H9 (cell line): ENCODE results near the gene ZNF432. TPM values are rescaled to one million over a fixed set of nuclear protein-coding genes. Genes with fewer than 3 reads are reported as not detected.

Source experiments
- DNase-seq: peaks from one replicate; pipeline ENCODE4 v3.0.0-alpha.2; 2017
- H2AFZ ChIP-seq: one replicate; pipeline ENCODE4 v1.6.1; 2013; ENCODE audit warnings: mild to moderate bottlenecking, low read length, control low read depth, moderate library complexity
- H2AK5ac ChIP-seq: 2 replicates; pipeline ENCODE4 v1.6.1; 2013; ENCODE audit warnings: low read length, control low read depth, mixed read lengths; ENCODE audit not compliant: insufficient read length
- H2BK120ac ChIP-seq: one replicate; pipeline ENCODE4 v1.6.1; 2013; ENCODE audit warnings: low read depth, mild to moderate bottlenecking, low read length, control low read depth, inconsistent platforms; ENCODE audit not compliant: poor library complexity, severe bottlenecking
- H2BK12ac ChIP-seq: 2 replicates; pipeline ENCODE4 v1.6.1; 2013; ENCODE audit warnings: low read length, control low read depth, mixed read lengths, low read depth; ENCODE audit not compliant: insufficient read length
- H2BK15ac ChIP-seq: 2 replicates; pipeline ENCODE4 v1.6.1; 2013; ENCODE audit warnings: low read depth, low read length, control low read depth
- H2BK20ac ChIP-seq: one replicate; pipeline ENCODE4 v1.6.1; 2013; ENCODE audit warnings: low read depth, mild to moderate bottlenecking, low read length, control low read depth, inconsistent platforms; ENCODE audit not compliant: poor library complexity, severe bottlenecking
- H2BK5ac ChIP-seq: 2 replicates; pipeline ENCODE4 v1.6.1; 2013; ENCODE audit warnings: low read length, control low read depth, mixed read lengths; ENCODE audit not compliant: insufficient read length
- H3K14ac ChIP-seq: 2 replicates; pipeline ENCODE4 v1.6.1; 2013; ENCODE audit warnings: low read length, control low read depth; ENCODE audit not compliant: insufficient read depth
- H3K18ac ChIP-seq: 2 replicates; pipeline ENCODE4 v1.6.1; 2013; ENCODE audit warnings: low read depth, mild to moderate bottlenecking, mixed read lengths, low read length, control low read depth; ENCODE audit not compliant: insufficient read length
- H3K23ac ChIP-seq: 2 replicates; pipeline ENCODE4 v1.6.1; 2013; ENCODE audit warnings: low read length, control low read depth, mixed read lengths, low read depth; ENCODE audit not compliant: insufficient read length
- H3K23me2 ChIP-seq: 2 replicates; pipeline ENCODE4 v1.6.1; 2013; ENCODE audit warnings: low read depth, mild to moderate bottlenecking, mixed read lengths, low read length, control low read depth; ENCODE audit not compliant: insufficient read length, poor library complexity, severe bottlenecking
- H3K27ac ChIP-seq: 2 replicates; pipeline ENCODE4 v1.5.1; 2013; ENCODE audit warnings: low read length, control low read depth, mixed read lengths, low read depth; ENCODE audit not compliant: insufficient read length
- H3K27me3 ChIP-seq: 2 replicates; pipeline ENCODE4 v1.6.1; 2013; ENCODE audit warnings: low read length, control low read depth, inconsistent platforms; ENCODE audit not compliant: insufficient read depth
- H3K4ac ChIP-seq: 2 replicates; pipeline ENCODE4 v1.6.1; 2013; ENCODE audit warnings: low read depth, mild to moderate bottlenecking, control low read depth, inconsistent platforms, low read length, moderate library complexity
- H3K4me1 ChIP-seq: 2 replicates; pipeline ENCODE4 v1.6.1; 2013; ENCODE audit warnings: low read length, control low read depth, inconsistent platforms; ENCODE audit not compliant: insufficient read depth
- H3K4me2 ChIP-seq: 2 replicates; pipeline ENCODE4 v1.6.1; 2013; ENCODE audit warnings: low read length, control low read depth, mixed read lengths; ENCODE audit not compliant: insufficient read length, insufficient read depth
- H3K56ac ChIP-seq: 2 replicates; pipeline ENCODE4 v1.6.1; 2013; ENCODE audit warnings: low read depth, mild to moderate bottlenecking, mixed read lengths, low read length, control low read depth; ENCODE audit not compliant: insufficient read length
- H3K79me1 ChIP-seq: 2 replicates; pipeline ENCODE4 v1.6.1; 2013; ENCODE audit warnings: low read depth, mild to moderate bottlenecking, moderate library complexity, low read length, control low read depth, inconsistent platforms; ENCODE audit not compliant: insufficient read depth, poor library complexity, severe bottlenecking
- H3K79me2 ChIP-seq: 2 replicates; pipeline ENCODE4 v1.6.1; 2013; ENCODE audit warnings: low read length, control low read depth, inconsistent platforms; ENCODE audit not compliant: insufficient read depth
- H3K9ac ChIP-seq: 2 replicates; pipeline ENCODE4 v1.6.1; 2013; ENCODE audit warnings: low read length, control low read depth, mixed read lengths; ENCODE audit not compliant: insufficient read length; ENCODE audit errors: extremely low read depth
- H3K9me3 ChIP-seq: one replicate; pipeline ENCODE4 v1.6.1; 2013; ENCODE audit warnings: low read depth, low read length, inconsistent platforms; ENCODE audit not compliant: control insufficient read depth
- H3T11ph ChIP-seq: one replicate; pipeline ENCODE4 v1.6.1; 2013; ENCODE audit warnings: mild to moderate bottlenecking, low read length, control low read depth, inconsistent platforms
- H4K20me1 ChIP-seq: one replicate; pipeline ENCODE4 v1.6.1; 2013; ENCODE audit not compliant: control insufficient read depth, insufficient read length, insufficient read depth
- H4K5ac ChIP-seq: 2 replicates; pipeline ENCODE4 v1.6.1; 2013; ENCODE audit warnings: low read depth, mild to moderate bottlenecking, mixed read lengths, low read length, control low read depth; ENCODE audit not compliant: insufficient read length
- H4K8ac ChIP-seq: replicated peaks from 2 replicates; pipeline ENCODE4 v1.6.1; 2013; ENCODE audit warnings: low read length, control low read depth, mixed read lengths, low read depth; ENCODE audit not compliant: insufficient read length
- H4K91ac ChIP-seq: 2 replicates; pipeline ENCODE4 v1.6.1; 2013; ENCODE audit warnings: low read depth, mild to moderate bottlenecking, moderate library complexity, mixed read lengths, low read length, control low read depth; ENCODE audit not compliant: insufficient read length
- H3K27ac Mint-ChIP-seq, 3 experiments: 2 replicates in 2 of 3; 3 replicates in 1 of 3; pipeline ENCODE4 v1.8.0; 2020 to 2021; ENCODE audit warnings: mixed read lengths in 3 of 3, mild to moderate bottlenecking in 1 of 3, moderate library complexity in 1 of 3
- H3K27me3 Mint-ChIP-seq: 2 replicates; pipeline ENCODE4 v1.8.0; 2021; ENCODE audit warnings: low read depth, mild to moderate bottlenecking, moderate library complexity, mixed read lengths
- H3K36me3 Mint-ChIP-seq, 3 experiments: 2 replicates in 2 of 3; 3 replicates in 1 of 3; pipeline ENCODE4 v1.8.0; 2020 to 2021; ENCODE audit warnings: low read depth in 3 of 3, mixed read lengths in 3 of 3; ENCODE audit not compliant: insufficient read depth in 1 of 3
- H3K4me1 Mint-ChIP-seq, 2 experiments: 2 replicates each; pipeline ENCODE4 v1.8.0; 2020; ENCODE audit warnings: mixed read lengths in 2 of 2
- H3K4me3 Mint-ChIP-seq, 2 experiments: 2 replicates in 1 of 2; 3 replicates in 1 of 2; pipeline ENCODE4 v1.8.0; 2020 to 2021; ENCODE audit warnings: mild to moderate bottlenecking in 2 of 2, mixed read lengths in 2 of 2, moderate library complexity in 1 of 2
- H3K9me3 Mint-ChIP-seq, 2 experiments: 2 replicates in 1 of 2; 3 replicates in 1 of 2; pipeline ENCODE4 v1.8.0; 2020; ENCODE audit warnings: mild to moderate bottlenecking in 2 of 2, mixed read lengths in 2 of 2, moderate library complexity in 1 of 2
- WGBS: extraction: QIAGEN DNeasy Blood & Tissue Kit; methylation state at CpG from one replicate; pipeline ENCODE4 v1.1.7; 2013; ENCODE audit warnings: missing lambda C conversion rate, low lambda C conversion rate, mixed read lengths; ENCODE audit not compliant: insufficient read length; ENCODE audit errors: extremely low coverage; 5-methylcytosine and 5-hydroxymethylcytosine counted together
- total RNA-seq: library from RNA; stranded (reverse); gene quantifications from 2 replicates; pipeline ENCODE4 v1.2.1, GENCODE V29; 2021
- TF ChIP-seq, protein P1 (sequence below): fragments of 200-600 bp; sonication (generic); conservative IDR thresholded peaks from 3 replicates; pipeline ENCODE4 v1.8.0; 2021; ENCODE audit warnings: antibody characterized with exemption, mild to moderate bottlenecking

ZNF432 gene
- total RNA-seq, 1 experiment from 2014 or later: 13.2 TPM

DNA sequence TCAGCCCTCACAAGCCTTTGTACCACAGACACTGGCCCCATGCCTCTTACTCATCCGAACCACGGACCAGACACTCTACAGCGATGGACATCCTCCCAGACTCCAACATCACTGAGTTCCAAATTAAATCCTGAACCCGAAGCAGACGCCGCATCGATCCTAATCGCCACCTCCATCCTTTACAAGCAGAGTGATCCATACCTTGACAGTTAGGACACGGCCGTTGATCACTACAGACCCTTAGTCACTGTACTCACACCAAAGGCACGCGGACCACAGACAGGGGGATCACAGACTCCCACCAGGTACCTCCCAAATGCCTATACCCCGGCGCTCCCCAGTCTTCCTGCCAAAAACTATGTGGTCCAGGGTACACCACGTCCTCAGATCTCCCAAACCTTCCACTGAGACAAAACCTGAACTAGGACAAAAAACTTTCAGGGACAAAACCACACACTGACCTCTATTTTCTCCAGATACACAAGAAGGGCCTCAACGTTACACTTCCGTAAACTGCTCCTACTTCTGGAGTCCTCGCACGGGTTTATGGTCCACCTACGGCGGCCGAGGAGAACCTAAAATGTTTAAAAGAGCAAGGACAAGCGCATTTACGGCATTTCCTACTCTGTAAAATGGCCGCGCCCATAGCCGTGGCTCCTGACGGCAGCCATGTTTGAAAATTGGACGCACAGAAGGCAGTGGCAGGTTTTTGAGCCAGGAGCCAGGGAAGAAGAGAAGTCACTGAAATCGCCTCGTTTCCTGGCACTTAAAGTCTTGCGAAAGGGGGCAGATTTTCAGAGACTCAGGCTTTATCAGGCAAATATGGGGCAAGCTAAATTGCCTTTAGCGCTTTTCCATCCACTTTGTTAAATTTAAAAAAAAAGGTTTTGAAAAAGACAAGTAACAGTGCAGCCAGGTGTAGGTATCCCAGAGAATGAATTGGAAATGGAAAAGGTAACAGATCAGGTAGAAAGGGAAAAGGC, 62.0 kb downstream of the ZNF432 start, which contains the start of gene ZNF350:
ZNF350 (minus strand) TSS at position 532 of the 983 bp plus-strand sequence. CDS start 12,480 bp downstream, outside the sequence.
- no CpG with 5 or more reads among the region's 33 CpGs for WGBS
- peaks cover 27 to 44% (median 32%) of the 10 kb centered on the region in 3 experiments for H3K36me3 Mint-ChIP-seq
- no peak within 1 kb of the TSS for H3K27ac ChIP-seq

More for the DNA sequence above, 62.0 kb downstream of the ZNF432 start, which contains the start of gene ZNF350:
- Histone ChIP-seq H3K4ac (no peak within 1 kb of the TSS), H3K14ac (peak within 1 kb of the TSS; percentile 36), H4K20me1 (no peaks in the 10 kb centered on the region), H3K27me3 (no peaks in the 10 kb centered on the region), H3K9ac (peak within 1 kb of the TSS; percentile 92), H2BK5ac (no peak within 1 kb of the TSS), H2BK12ac (no peak within 1 kb of the TSS), H3K23ac (no peak within 1 kb of the TSS), H3T11ph (no peak within 1 kb of the TSS), H4K5ac (no peak within 1 kb of the TSS), H3K79me2 (peaks cover 7% of the 10 kb centered on the region; the same call in 1 of the 2 replicates), H3K4me1 (no peaks in the 10 kb centered on the region; the same call in 1 of the 2 replicates), H3K23me2 (peaks cover 8% of the 10 kb centered on the region), H3K56ac (no peak within 1 kb of the TSS), H4K91ac (no peak within 1 kb of the TSS), H2AK5ac (no peak within 1 kb of the TSS), H2AFZ (peak within 1 kb of the TSS; percentile 91), H3K79me1 (no peaks in the 10 kb centered on the region), H3K9me3 (no peaks in the 10 kb centered on the region), H3K18ac (peak within 1 kb of the TSS; percentile 19), H4K8ac (no peak within 1 kb of the TSS), H2BK120ac (no peak within 1 kb of the TSS), H3K4me2 (peak within 1 kb of the TSS; percentile 89), H2BK15ac (no peak within 1 kb of the TSS), H2BK20ac (no peak within 1 kb of the TSS)
- peak; percentile 80 for DNase-seq
- Mint-ChIP-seq H3K4me1 (peaks cover 4 to 8% of the 10 kb centered on the region in 2 experiments), H3K9me3 (peaks cover 50 to 68% of the 10 kb centered on the region in 2 experiments), H3K4me3 (peak within 1 kb of the TSS; percentile 94 to 95), H3K27ac (peak within 1 kb of the TSS; percentile 33 to 94 (median 85)), H3K27me3 (peaks cover 2% of the 10 kb centered on the region; the same call in 1 of the 2 replicates)
- TF ChIP-seq, protein P1, sequence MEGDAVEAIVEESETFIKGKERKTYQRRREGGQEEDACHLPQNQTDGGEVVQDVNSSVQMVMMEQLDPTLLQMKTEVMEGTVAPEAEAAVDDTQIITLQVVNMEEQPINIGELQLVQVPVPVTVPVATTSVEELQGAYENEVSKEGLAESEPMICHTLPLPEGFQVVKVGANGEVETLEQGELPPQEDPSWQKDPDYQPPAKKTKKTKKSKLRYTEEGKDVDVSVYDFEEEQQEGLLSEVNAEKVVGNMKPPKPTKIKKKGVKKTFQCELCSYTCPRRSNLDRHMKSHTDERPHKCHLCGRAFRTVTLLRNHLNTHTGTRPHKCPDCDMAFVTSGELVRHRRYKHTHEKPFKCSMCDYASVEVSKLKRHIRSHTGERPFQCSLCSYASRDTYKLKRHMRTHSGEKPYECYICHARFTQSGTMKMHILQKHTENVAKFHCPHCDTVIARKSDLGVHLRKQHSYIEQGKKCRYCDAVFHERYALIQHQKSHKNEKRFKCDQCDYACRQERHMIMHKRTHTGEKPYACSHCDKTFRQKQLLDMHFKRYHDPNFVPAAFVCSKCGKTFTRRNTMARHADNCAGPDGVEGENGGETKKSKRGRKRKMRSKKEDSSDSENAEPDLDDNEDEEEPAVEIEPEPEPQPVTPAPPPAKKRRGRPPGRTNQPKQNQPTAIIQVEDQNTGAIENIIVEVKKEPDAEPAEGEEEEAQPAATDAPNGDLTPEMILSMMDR: no peak
